Mucosa of descending colon (tissue), 3 donors: ENCODE data around the gene DOCK9. TPM values are rescaled to one million over a fixed set of nuclear protein-coding genes. Genes with fewer than 3 reads are reported as not detected.
A peak's percentile ranks its signal among the peaks of the same experiment; 100 is the strongest.
"Not testable (repeated sequence)": the region's sequence is repeated elsewhere in the genome, so short reads cannot be mapped to it uniquely, and the experiment has no call there.

Experiments
- ATAC-seq: fragments of 200-7000 bp; cut with Tn5 transposase; one replicate; pipeline ENCODE4 v1.9.1; 2020; ENCODE audit warnings: mild to moderate bottlenecking, moderate library complexity
- DNase-seq, 3 donors: peaks; one replicate each; pipeline ENCODE4 v3.0.0-alpha.2; 2020
- H3K36me3 ChIP-seq: fragments of 200-600 bp; one replicate; pipeline ENCODE4 v1.8.0; 2021; ENCODE audit warnings: low read depth, mild to moderate bottlenecking
- H3K4me1 ChIP-seq: fragments of 200-600 bp; one replicate; pipeline ENCODE4 v1.8.0; 2021; ENCODE audit warnings: low read depth, mild to moderate bottlenecking
- H3K4me3 ChIP-seq: fragments of 200-600 bp; one replicate; pipeline ENCODE4 v1.8.0; 2021; ENCODE audit warnings: mild to moderate bottlenecking
- H3K9me3 ChIP-seq: fragments of 200-600 bp; one replicate; pipeline ENCODE4 v1.8.0; 2021; ENCODE audit warnings: mild to moderate bottlenecking
- intact Hi-C, 2 donors: fragments of 100-400 bp; cut with DNase I in 1 of 2; cut with micrococcal nuclease in 1 of 2; formaldehyde crosslinking; loops; one replicate each; pipeline versions ENCODE4 v1.11.0 to v1.11.1; 2022; cut with DNase I, micrococcal nuclease
- total RNA-seq, 3 donors: library from RNA; stranded (reverse); fragmentation: NEBNext Ultra II Directional in 2 of 3; extraction: Animal tissue kit (Norgen Biotek cat#: 25700) in 2 of 3; gene quantifications; one replicate each; pipeline versions ENCODE4 v1.2.1 to v1.2.4, GENCODE V29; 2021 to 2023
- TF ChIP-seq, protein P1 (sequence below): fragments of 200-600 bp; IDR thresholded peaks from one replicate; pipeline ENCODE4 v1.8.0; 2022; ENCODE audit warnings: antibody characterized with exemption, mild to moderate bottlenecking
- donor health status: DM: no; HTN: no; CAD: no; lungs with moderate emphysema.
- donor health status: DM: no; HTN: no; CAD: no.
- donor health status: DM: no; HTN: yes; CAD: no.

Gene DOCK9
- total RNA-seq, 3 donors from 2014 or later = 52.0 to 136 (median 54.4) TPM

DNA sequence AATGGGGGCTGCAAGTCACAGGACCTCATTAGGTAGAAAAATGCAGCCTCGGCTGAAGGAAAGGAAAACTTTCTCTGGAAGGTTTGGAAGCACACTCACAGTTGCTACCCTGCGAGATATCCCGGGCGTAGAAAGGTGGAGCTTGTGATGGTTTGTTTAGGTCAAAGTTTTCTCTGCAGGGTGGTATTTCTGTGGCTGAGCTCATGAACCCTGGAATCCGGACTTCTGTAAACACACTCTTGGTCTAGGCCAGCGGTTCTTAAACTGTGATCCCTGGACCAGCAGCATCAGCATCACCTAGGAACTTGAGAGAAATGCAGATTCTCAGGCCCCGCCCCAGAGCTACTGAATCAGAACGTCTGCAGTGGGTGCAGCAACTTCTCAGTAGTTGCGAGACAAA lies 222.1 kb downstream of the DOCK9 start:
- H3K36me3 ChIP-seq = no peaks in the 10 kb centered on the region
- TF ChIP-seq, protein P1, sequence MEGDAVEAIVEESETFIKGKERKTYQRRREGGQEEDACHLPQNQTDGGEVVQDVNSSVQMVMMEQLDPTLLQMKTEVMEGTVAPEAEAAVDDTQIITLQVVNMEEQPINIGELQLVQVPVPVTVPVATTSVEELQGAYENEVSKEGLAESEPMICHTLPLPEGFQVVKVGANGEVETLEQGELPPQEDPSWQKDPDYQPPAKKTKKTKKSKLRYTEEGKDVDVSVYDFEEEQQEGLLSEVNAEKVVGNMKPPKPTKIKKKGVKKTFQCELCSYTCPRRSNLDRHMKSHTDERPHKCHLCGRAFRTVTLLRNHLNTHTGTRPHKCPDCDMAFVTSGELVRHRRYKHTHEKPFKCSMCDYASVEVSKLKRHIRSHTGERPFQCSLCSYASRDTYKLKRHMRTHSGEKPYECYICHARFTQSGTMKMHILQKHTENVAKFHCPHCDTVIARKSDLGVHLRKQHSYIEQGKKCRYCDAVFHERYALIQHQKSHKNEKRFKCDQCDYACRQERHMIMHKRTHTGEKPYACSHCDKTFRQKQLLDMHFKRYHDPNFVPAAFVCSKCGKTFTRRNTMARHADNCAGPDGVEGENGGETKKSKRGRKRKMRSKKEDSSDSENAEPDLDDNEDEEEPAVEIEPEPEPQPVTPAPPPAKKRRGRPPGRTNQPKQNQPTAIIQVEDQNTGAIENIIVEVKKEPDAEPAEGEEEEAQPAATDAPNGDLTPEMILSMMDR = no peak
- ATAC-seq (no peak), DNase-seq (no peak)
- intact Hi-C loops = no loop called here
- no peaks in the 10 kb centered on the region for H3K9me3 ChIP-seq
- peaks cover 7% of the 10 kb centered on the region for H3K4me1 ChIP-seq
- no peak overlapping the region for H3K4me3 ChIP-seq

DNA sequence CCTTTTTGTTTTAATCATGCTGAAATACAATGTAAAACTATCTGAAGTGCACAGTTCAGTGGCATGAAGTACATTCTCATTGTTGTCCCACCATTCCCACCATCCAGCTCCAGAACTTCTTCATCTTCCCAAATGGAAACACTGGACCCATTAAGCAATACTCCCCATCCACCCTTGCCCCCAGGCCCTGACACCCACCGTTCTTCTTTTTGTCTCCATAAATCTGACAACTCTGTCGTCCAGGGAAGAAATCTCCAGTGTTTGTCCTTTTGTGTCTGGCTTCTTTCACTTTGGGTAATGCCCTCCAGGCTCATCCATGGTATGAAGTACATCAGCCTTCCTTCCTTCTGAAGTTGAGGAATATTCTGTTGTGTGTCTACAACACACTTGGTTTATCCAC lies 222.7 kb downstream of the DOCK9 start:
- Histone ChIP-seq H3K4me1 (peaks cover 7% of the 10 kb centered on the region), H3K9me3 (no peaks in the 10 kb centered on the region), H3K36me3 (no peaks in the 10 kb centered on the region), H3K4me3 (no peak overlapping the region)
- intact Hi-C loops = no loop called here
- DNase-seq (no peak), ATAC-seq (no peak)
- TF ChIP-seq, protein P1 = no peak

DNA sequence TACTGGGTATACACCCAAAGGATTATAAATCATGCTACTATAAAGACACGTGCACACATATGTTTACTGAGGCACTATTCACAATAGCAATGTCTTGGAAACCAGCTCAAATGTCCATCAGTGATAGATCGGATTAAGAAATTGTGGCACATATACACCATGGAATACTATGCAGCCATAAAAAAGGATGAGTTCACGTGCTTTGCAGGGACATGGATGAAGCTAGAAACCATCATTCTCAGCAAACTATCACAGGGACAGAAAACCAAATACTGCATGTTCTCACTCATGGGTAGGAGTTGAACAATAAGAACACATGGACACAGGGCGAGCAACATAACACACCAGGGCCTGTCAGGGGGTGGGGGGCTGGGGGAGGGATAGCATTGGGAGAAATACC lies 223.4 kb downstream of the DOCK9 start:
- H3K4me3 ChIP-seq, ATAC-seq, intact Hi-C loops, H3K36me3 ChIP-seq, H3K9me3 ChIP-seq, DNase-seq, H3K4me1 ChIP-seq: not testable (repeated sequence)

DNA sequence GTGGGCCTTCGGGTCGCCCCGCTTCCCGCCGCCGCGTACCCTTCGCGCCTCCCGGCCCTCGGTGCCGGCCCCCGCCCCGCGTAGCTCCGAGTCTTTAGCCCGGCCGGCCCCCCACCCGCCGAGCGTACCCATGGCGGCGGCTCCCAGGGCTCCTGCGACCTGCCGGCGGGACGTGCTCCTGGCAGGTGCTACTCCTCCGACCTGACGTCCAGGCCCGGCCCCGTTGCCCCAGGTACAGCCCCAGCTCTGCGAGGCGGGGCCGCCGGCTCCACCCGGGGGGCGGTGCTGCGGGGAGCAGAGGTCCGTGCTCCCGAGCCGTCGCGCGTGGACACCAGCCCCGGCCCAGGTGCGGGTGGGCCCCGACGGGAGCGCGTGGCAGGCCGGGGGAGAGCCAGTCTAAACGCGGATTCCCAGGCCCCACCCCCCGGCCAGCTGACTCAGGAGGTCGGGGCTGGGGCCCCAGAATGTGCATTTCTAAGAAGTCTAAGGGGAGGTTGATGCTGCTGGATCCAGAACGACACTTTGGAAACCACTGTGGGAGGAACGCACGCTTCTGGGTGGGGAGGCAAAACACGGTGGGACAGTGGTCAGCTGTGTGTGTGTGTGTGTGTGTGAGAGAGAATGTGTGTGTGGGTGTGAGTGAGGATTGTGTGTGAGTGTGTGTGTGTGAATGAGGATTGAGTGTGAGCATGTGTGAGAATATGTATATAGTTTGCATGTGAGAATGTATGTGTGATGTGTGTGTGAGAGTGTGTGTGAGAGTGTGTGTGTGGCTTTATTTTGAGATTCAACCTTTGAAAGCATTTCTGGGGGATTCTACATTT lies 225.2 kb downstream of the DOCK9 start, which contains the start of gene SLC15A1:
Gene SLC15A1 (minus strand): TSS at position 206 of the 824 bp plus-strand sequence. CDS start 74 bp downstream, at position 132.
- intact Hi-C loops = no loop called here
- peak in 2 of 3 donors; percentile 62 for DNase-seq
- Histone ChIP-seq H3K9me3 (no peaks in the 10 kb centered on the region), H3K4me3 (no peak within 1 kb of the TSS), H3K36me3 (no peaks in the 10 kb centered on the region), H3K4me1 (peaks cover 7% of the 10 kb centered on the region)
- TF ChIP-seq, protein P1 = no peak
- ATAC-seq = peak; percentile 81

DNA sequence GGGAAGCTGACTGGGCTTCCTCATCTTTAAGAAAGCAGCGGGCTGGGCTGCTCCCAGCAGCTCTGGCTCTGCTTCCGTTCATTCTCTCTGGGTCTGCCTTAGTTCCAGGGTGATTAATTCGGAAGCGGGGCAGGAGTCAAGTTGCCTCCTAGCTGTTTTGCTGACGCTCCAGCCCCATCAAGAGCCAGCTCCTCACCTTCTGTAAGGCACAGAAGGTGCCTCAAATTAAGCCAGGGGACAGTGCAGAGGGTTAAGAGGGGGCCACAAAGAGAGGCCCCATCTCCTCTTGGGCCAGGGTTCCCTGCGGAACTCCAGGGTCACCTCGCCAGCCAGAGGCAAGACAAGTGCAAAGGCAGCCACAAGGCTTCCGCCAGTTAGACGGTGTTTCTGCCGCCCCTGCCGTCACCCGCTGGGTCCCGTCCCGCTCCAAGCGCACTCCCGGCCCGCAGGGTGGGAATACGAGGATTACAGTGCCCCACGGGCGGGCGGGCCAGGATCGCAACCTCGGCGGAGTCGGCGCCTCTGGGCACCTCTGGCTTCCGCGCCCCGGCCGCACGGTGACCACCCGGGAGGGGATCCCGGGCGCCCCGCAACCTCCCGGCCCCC lies 225.9 kb downstream of the DOCK9 start:
- TF ChIP-seq, protein P1 = no peak
- H3K9me3 ChIP-seq = no peaks in the 10 kb centered on the region
- intact Hi-C loops = no loop called here
- ATAC-seq = peak; percentile 52
- H3K4me3 ChIP-seq = no peak overlapping the region
- peaks cover 7% of the 10 kb centered on the region for H3K4me1 ChIP-seq
- no peak for DNase-seq
- no peaks in the 10 kb centered on the region for H3K36me3 ChIP-seq

DNA sequence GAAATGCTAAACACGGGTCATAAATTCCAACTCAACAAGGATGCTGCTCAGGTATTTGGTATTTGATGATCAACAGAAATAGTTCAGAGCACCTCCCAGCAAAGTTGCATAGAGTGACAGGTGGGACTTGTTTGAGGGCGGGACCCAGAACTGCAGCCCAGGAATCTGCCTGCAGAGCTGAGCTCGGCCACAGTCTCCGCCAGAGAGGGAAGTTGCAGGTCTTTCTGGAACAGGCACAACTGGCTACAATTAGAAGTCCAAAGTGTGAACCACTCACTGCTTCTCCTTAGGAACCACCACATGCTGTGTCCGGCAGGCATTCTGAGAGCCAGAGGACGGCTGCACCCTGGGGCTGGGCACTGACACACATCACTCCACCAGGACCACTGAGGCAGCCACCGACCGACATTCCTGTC lies 226.5 kb downstream of the DOCK9 start:
- TF ChIP-seq, protein P1 = no peak
- intact Hi-C loops = no loop called here
- ATAC-seq = peak; percentile 69
- Histone ChIP-seq H3K36me3 (no peaks in the 10 kb centered on the region), H3K9me3 (no peaks in the 10 kb centered on the region), H3K4me3 (no peak overlapping the region), H3K4me1 (peaks cover 7% of the 10 kb centered on the region)
- peak in 1 of 3 donors; percentile 54 for DNase-seq
